ENCODE measurements around the gene CACFD1.

CACFD1 gene

GRCh38 chr9:133483611-133484010 lies 23.8 kb downstream of the CACFD1 start:
- DNase-seq (ENCODE audit: low read depth in 2 of 2): no peak

GRCh38 chr9:133484671-133485437 lies 25.1 kb downstream of the CACFD1 start:
- DNase-seq (ENCODE audit: low read depth in 2 of 2): no peak

- DNase-seq (ENCODE audit: low read depth in 2 of 2): no peak
Observed at GRCh38 chr9:133485531-133486260, 25.9 kb downstream of the CACFD1 start.

- DNase-seq (ENCODE audit: low read depth in 2 of 2): no peak
Observed at GRCh38 chr9:133487331-133487725, 27.6 kb downstream of the CACFD1 start.

- no peak for DNase-seq (ENCODE audit: low read depth in 2 of 2)
Observed at GRCh38 chr9:133488686-133489252, 29.0 kb downstream of the CACFD1 start.

- no peak for DNase-seq (ENCODE audit: low read depth in 2 of 2)
Observed at GRCh38 chr9:133489253-133490190, 29.7 kb downstream of the CACFD1 start.

- no peak for DNase-seq (ENCODE audit: low read depth in 2 of 2)
Observed at GRCh38 chr9:133490201-133490681, 30.5 kb downstream of the CACFD1 start.

- no peak for DNase-seq (ENCODE audit: low read depth in 2 of 2)
Observed at GRCh38 chr9:133490865-133491655, 31.3 kb downstream of the CACFD1 start.

GRCh38 chr9:133491656-133491925 lies 31.8 kb downstream of the CACFD1 start:
- DNase-seq (ENCODE audit: low read depth in 2 of 2): no peak

- no peak for DNase-seq (ENCODE audit: low read depth in 2 of 2)
Observed at GRCh38 chr9:133492061-133493021, 32.6 kb downstream of the CACFD1 start.

GRCh38 chr9:133493428-133493827 lies 33.6 kb downstream of the CACFD1 start:
- DNase-seq (ENCODE audit: low read depth in 2 of 2): no peak

- DNase-seq (ENCODE audit: low read depth in 2 of 2): no peak
Observed at GRCh38 chr9:133493845-133494540, 34.2 kb downstream of the CACFD1 start.

GRCh38 chr9:133494636-133495326 lies 35.0 kb downstream of the CACFD1 start:
- DNase-seq (ENCODE audit: low read depth in 2 of 2): no peak

- no peak for DNase-seq (ENCODE audit: low read depth in 2 of 2)
Observed at GRCh38 chr9:133495327-133496293, 35.8 kb downstream of the CACFD1 start.

GRCh38 chr9:133496861-133497842 lies 37.4 kb downstream of the CACFD1 start:
- no peak for DNase-seq (ENCODE audit: low read depth in 2 of 2)

All from fibroblast of skin of left quadriceps (primary cell).